H9 (cell line): ENCODE results near the gene SEPHS1. TPM values are rescaled to one million over a fixed set of nuclear protein-coding genes. Genes with fewer than 3 reads are reported as not detected.

Experiments
- DNase-seq: peaks from one replicate; pipeline ENCODE4 v3.0.0-alpha.2; 2017
- H2AFZ ChIP-seq: one replicate; pipeline ENCODE4 v1.6.1; 2013; ENCODE audit warnings: mild to moderate bottlenecking, low read length, control low read depth, moderate library complexity
- H2AK5ac ChIP-seq: 2 replicates; pipeline ENCODE4 v1.6.1; 2013; ENCODE audit warnings: low read length, control low read depth, mixed read lengths; ENCODE audit not compliant: insufficient read length
- H2BK120ac ChIP-seq: one replicate; pipeline ENCODE4 v1.6.1; 2013; ENCODE audit warnings: low read depth, mild to moderate bottlenecking, low read length, control low read depth, inconsistent platforms; ENCODE audit not compliant: poor library complexity, severe bottlenecking
- H2BK12ac ChIP-seq: 2 replicates; pipeline ENCODE4 v1.6.1; 2013; ENCODE audit warnings: low read length, control low read depth, mixed read lengths, low read depth; ENCODE audit not compliant: insufficient read length
- H2BK15ac ChIP-seq: 2 replicates; pipeline ENCODE4 v1.6.1; 2013; ENCODE audit warnings: low read depth, low read length, control low read depth
- H2BK20ac ChIP-seq: one replicate; pipeline ENCODE4 v1.6.1; 2013; ENCODE audit warnings: low read depth, mild to moderate bottlenecking, low read length, control low read depth, inconsistent platforms; ENCODE audit not compliant: poor library complexity, severe bottlenecking
- H2BK5ac ChIP-seq: 2 replicates; pipeline ENCODE4 v1.6.1; 2013; ENCODE audit warnings: low read length, control low read depth, mixed read lengths; ENCODE audit not compliant: insufficient read length
- H3K14ac ChIP-seq: 2 replicates; pipeline ENCODE4 v1.6.1; 2013; ENCODE audit warnings: low read length, control low read depth; ENCODE audit not compliant: insufficient read depth
- H3K18ac ChIP-seq: 2 replicates; pipeline ENCODE4 v1.6.1; 2013; ENCODE audit warnings: low read depth, mild to moderate bottlenecking, mixed read lengths, low read length, control low read depth; ENCODE audit not compliant: insufficient read length
- H3K23ac ChIP-seq: 2 replicates; pipeline ENCODE4 v1.6.1; 2013; ENCODE audit warnings: low read length, control low read depth, mixed read lengths, low read depth; ENCODE audit not compliant: insufficient read length
- H3K23me2 ChIP-seq: 2 replicates; pipeline ENCODE4 v1.6.1; 2013; ENCODE audit warnings: low read depth, mild to moderate bottlenecking, mixed read lengths, low read length, control low read depth; ENCODE audit not compliant: insufficient read length, poor library complexity, severe bottlenecking
- H3K27ac ChIP-seq: 2 replicates; pipeline ENCODE4 v1.5.1; 2013; ENCODE audit warnings: low read length, control low read depth, mixed read lengths, low read depth; ENCODE audit not compliant: insufficient read length
- H3K27me3 ChIP-seq: 2 replicates; pipeline ENCODE4 v1.6.1; 2013; ENCODE audit warnings: low read length, control low read depth, inconsistent platforms; ENCODE audit not compliant: insufficient read depth
- H3K4ac ChIP-seq: 2 replicates; pipeline ENCODE4 v1.6.1; 2013; ENCODE audit warnings: low read depth, mild to moderate bottlenecking, control low read depth, inconsistent platforms, low read length, moderate library complexity
- H3K4me1 ChIP-seq: 2 replicates; pipeline ENCODE4 v1.6.1; 2013; ENCODE audit warnings: low read length, control low read depth, inconsistent platforms; ENCODE audit not compliant: insufficient read depth
- H3K4me2 ChIP-seq: 2 replicates; pipeline ENCODE4 v1.6.1; 2013; ENCODE audit warnings: low read length, control low read depth, mixed read lengths; ENCODE audit not compliant: insufficient read length, insufficient read depth
- H3K56ac ChIP-seq: 2 replicates; pipeline ENCODE4 v1.6.1; 2013; ENCODE audit warnings: low read depth, mild to moderate bottlenecking, mixed read lengths, low read length, control low read depth; ENCODE audit not compliant: insufficient read length
- H3K79me1 ChIP-seq: 2 replicates; pipeline ENCODE4 v1.6.1; 2013; ENCODE audit warnings: low read depth, mild to moderate bottlenecking, moderate library complexity, low read length, control low read depth, inconsistent platforms; ENCODE audit not compliant: insufficient read depth, poor library complexity, severe bottlenecking
- H3K79me2 ChIP-seq: 2 replicates; pipeline ENCODE4 v1.6.1; 2013; ENCODE audit warnings: low read length, control low read depth, inconsistent platforms; ENCODE audit not compliant: insufficient read depth
- H3K9ac ChIP-seq: 2 replicates; pipeline ENCODE4 v1.6.1; 2013; ENCODE audit warnings: low read length, control low read depth, mixed read lengths; ENCODE audit not compliant: insufficient read length; ENCODE audit errors: extremely low read depth
- H3K9me3 ChIP-seq: one replicate; pipeline ENCODE4 v1.6.1; 2013; ENCODE audit warnings: low read depth, low read length, inconsistent platforms; ENCODE audit not compliant: control insufficient read depth
- H3T11ph ChIP-seq: one replicate; pipeline ENCODE4 v1.6.1; 2013; ENCODE audit warnings: mild to moderate bottlenecking, low read length, control low read depth, inconsistent platforms
- H4K20me1 ChIP-seq: one replicate; pipeline ENCODE4 v1.6.1; 2013; ENCODE audit not compliant: control insufficient read depth, insufficient read length, insufficient read depth
- H4K5ac ChIP-seq: 2 replicates; pipeline ENCODE4 v1.6.1; 2013; ENCODE audit warnings: low read depth, mild to moderate bottlenecking, mixed read lengths, low read length, control low read depth; ENCODE audit not compliant: insufficient read length
- H4K8ac ChIP-seq: replicated peaks from 2 replicates; pipeline ENCODE4 v1.6.1; 2013; ENCODE audit warnings: low read length, control low read depth, mixed read lengths, low read depth; ENCODE audit not compliant: insufficient read length
- H4K91ac ChIP-seq: 2 replicates; pipeline ENCODE4 v1.6.1; 2013; ENCODE audit warnings: low read depth, mild to moderate bottlenecking, moderate library complexity, mixed read lengths, low read length, control low read depth; ENCODE audit not compliant: insufficient read length
- H3K27ac Mint-ChIP-seq, 3 experiments: 2 replicates in 2 of 3; 3 replicates in 1 of 3; pipeline ENCODE4 v1.8.0; 2020 to 2021; ENCODE audit warnings: mixed read lengths in 3 of 3, mild to moderate bottlenecking in 1 of 3, moderate library complexity in 1 of 3
- H3K27me3 Mint-ChIP-seq: 2 replicates; pipeline ENCODE4 v1.8.0; 2021; ENCODE audit warnings: low read depth, mild to moderate bottlenecking, moderate library complexity, mixed read lengths
- H3K36me3 Mint-ChIP-seq, 3 experiments: 2 replicates in 2 of 3; 3 replicates in 1 of 3; pipeline ENCODE4 v1.8.0; 2020 to 2021; ENCODE audit warnings: low read depth in 3 of 3, mixed read lengths in 3 of 3; ENCODE audit not compliant: insufficient read depth in 1 of 3
- H3K4me1 Mint-ChIP-seq, 2 experiments: 2 replicates each; pipeline ENCODE4 v1.8.0; 2020; ENCODE audit warnings: mixed read lengths in 2 of 2
- H3K4me3 Mint-ChIP-seq, 2 experiments: 2 replicates in 1 of 2; 3 replicates in 1 of 2; pipeline ENCODE4 v1.8.0; 2020 to 2021; ENCODE audit warnings: mild to moderate bottlenecking in 2 of 2, mixed read lengths in 2 of 2, moderate library complexity in 1 of 2
- H3K9me3 Mint-ChIP-seq, 2 experiments: 2 replicates in 1 of 2; 3 replicates in 1 of 2; pipeline ENCODE4 v1.8.0; 2020; ENCODE audit warnings: mild to moderate bottlenecking in 2 of 2, mixed read lengths in 2 of 2, moderate library complexity in 1 of 2
- CTCF ChIP-seq: fragments of 200-600 bp; sonication (generic); conservative IDR thresholded peaks from 3 replicates; pipeline ENCODE4 v1.8.0; 2021; ENCODE audit warnings: antibody characterized with exemption, mild to moderate bottlenecking
- WGBS: extraction: QIAGEN DNeasy Blood & Tissue Kit; methylation state at CpG from one replicate; pipeline ENCODE4 v1.1.7; 2013; ENCODE audit warnings: missing lambda C conversion rate, low lambda C conversion rate, mixed read lengths; ENCODE audit not compliant: insufficient read length; ENCODE audit errors: extremely low coverage; 5-methylcytosine and 5-hydroxymethylcytosine counted together
- total RNA-seq: library from RNA; stranded (reverse); gene quantifications from 2 replicates; pipeline ENCODE4 v1.2.1, GENCODE V29; 2021

Gene SEPHS1
- total RNA-seq, 1 experiment from 2014 or later, result 366 TPM

GRCh38 chr10:13335881-13336280 lies 12.2 kb downstream of the SEPHS1 start:
- Histone ChIP-seq H3K4ac (no peak overlapping the region), H4K91ac (no peak overlapping the region), H2AFZ (no peak overlapping the region), H4K5ac (no peak overlapping the region), H4K20me1 (no peaks in the 10 kb centered on the region), H3K9me3 (no peaks in the 10 kb centered on the region), H3K4me2 (no peak overlapping the region), H4K8ac (no peak overlapping the region), H3K14ac (no peak overlapping the region), H2BK5ac (no peak overlapping the region), H2BK15ac (no peak overlapping the region), H2AK5ac (no peak overlapping the region), H3K27me3 (0 out of 2 replicates have a peak, but pooled peaks cover 3% of the 10 kb centered on the region), H3K79me1 (peaks cover 13% of the 10 kb centered on the region), H3K23ac (no peak overlapping the region), H3K56ac (no peak overlapping the region), H3K23me2 (no peaks in the 10 kb centered on the region), H2BK12ac (no peak overlapping the region), H3T11ph (no peak overlapping the region), H2BK120ac (no peak overlapping the region), H3K18ac (no peak overlapping the region), H2BK20ac (no peak overlapping the region), H3K9ac (no peak overlapping the region), H3K79me2 (peaks cover 46% of the 10 kb centered on the region), H3K4me1 (peaks cover 8% of the 10 kb centered on the region; the same call in 1 of the 2 replicates), H3K27ac (no peak overlapping the region)
- H3K36me3 Mint-ChIP-seq, result peaks cover 78 to 93% (median 89%) of the 10 kb centered on the region in 3 experiments
- H3K4me3 Mint-ChIP-seq, result no peak overlapping the region
- DNase-seq, result no peak
- WGBS, result no CpG with 5 or more reads among the region's 9 CpGs
- H3K27me3 Mint-ChIP-seq, result no peaks in the 10 kb centered on the region
- H3K9me3 Mint-ChIP-seq, result no peaks in the 10 kb centered on the region
- TF ChIP-seq CTCF, result no peak
- peak overlapping the region; percentile 33 to 54 (median 48); a peak in 2 of 7 replicates for H3K27ac Mint-ChIP-seq
- peaks cover 24 to 28% of the 10 kb centered on the region in 2 experiments for H3K4me1 Mint-ChIP-seq
